NCI-H2107 treated with DMSO at 0.1 percent for 48 hours (cell line): ENCODE results near the gene CCDC12.

Experiments used
- DNase-seq: peaks from one replicate; lab custom pipeline; 2025; ENCODE audit not compliant: unreplicated experiment; lab: John Stamatoyannopoulos, UW

The CCDC12 gene

DNA sequence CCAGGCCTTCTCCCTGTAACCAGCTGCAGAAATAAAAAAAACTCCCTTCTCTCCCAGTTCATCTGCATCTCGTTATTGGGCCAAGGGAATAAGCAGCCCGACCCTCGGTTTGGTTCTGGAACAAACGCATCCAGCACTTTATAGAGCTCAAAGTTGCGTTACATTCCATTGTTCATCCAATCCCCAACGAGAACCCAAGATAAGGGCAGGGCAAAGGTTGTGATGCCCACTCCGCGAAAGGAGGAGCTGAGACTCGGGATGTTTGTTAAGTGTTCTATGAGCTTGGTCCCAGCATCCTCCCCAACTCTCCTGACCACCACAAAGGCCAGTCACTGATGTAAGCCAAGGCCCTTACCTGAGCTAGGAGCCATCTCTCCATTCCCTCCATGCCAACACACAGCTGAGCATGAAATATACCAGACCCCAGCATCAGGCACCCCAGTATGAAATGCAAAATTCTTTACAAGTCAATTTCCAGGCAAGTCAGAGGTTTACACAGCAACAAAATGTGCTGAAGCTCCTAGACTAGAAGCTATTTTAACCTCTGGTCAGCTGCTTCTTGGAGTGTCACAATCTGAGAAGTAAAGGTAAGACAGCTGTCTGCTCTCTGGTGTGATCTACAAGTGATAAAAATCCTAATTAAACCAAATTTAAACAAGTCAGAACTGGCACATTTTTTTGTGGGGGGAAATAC, 17.9 kb downstream of the CCDC12 start:
- no peak for DNase-seq

DNA sequence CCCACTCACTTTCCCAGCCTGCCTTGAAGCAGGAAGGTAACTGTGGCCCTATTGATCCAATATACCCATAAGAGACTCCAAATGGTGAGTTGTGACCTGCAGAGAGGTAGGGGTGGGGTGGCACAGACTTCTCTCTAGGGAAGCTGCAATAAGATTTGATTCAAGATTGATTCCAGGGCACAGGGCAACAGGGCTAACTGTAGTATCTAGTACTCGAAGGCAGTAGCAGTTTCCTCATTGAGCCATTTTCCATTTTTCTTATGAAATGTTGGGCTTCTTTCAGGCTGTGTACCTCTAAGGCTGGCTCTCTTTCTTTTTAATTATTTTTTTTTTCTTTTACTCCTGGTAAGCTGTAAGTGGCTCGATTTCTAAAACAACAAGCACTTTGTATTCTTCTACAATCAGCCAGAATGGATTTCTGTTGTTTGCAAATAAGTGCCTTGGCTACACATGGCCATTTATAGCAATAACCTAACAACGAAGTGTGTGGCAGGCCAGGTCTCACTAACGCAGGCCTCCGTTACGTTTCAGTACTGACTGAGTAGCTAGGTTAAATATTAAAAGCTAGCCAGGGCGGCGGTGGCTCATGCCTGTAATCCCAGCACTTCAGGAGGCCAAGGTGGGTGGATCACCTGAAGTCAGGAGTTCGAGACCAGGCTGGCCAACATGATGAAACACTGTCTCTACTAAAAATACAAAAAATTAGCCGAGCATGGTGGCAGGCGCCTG, 19.3 kb downstream of the CCDC12 start:
- no peak for DNase-seq

DNA sequence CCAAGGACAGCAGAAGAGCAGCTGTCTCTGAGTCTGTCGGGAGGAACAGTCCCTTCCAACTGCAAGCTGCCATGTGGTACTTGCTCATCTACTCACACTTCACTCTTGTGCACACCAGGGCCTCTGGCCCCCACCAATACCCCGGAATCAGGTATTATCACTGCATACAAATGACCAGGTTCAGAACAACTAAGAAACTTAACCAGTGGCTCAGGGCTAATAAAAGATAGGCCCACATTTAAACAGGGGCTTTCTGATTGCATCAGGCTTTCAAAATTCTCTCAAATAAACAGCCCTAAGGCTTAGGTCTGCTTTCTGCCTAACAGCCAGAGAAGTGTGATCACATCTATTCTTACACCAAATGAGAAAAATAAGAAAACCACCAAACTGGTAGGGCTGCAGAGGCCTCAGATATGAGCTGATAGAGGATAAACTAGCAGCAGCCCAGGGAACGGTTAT, 20.7 kb downstream of the CCDC12 start:
- DNase-seq = no peak

DNA sequence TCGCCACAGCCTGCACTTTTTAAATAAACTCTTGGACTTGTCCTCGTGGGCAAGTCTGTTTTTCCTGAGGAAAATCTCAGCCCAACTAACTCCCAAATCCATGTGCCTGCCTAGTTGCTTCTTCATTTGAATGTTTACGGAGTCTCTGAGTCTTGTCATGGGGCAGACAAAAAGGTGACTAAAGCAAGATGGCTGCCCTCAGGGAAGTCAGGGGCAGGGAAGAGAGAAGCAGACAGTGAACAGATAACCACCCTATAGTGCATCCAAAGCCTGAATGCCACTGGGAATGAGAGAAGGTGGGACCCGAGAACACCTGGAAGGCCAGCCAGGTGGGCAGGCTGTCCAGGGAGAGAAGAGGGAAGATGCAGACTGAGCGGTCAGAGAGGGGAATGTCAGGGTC, 21.4 kb downstream of the CCDC12 start:
- no peak for DNase-seq

DNA sequence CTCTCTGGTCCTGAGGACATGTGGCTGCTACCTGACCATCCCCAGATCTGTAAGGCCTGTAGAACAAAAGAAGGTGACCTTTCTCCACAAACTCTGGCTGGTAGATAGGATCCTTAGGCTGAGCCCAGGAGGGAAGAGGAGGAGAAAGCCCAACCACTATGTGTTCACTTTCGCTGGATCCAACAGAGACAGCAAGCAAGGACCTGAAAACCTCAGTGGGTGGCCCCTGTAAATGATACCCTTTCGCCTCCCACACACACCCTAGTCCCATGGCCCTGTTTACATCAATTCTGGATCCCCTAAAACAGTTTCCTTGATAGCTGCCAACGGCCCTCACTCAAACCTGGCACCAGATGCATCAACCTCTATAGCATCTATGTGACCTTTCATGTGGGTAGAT, 22.4 kb downstream of the CCDC12 start:
- no peak for DNase-seq

DNA sequence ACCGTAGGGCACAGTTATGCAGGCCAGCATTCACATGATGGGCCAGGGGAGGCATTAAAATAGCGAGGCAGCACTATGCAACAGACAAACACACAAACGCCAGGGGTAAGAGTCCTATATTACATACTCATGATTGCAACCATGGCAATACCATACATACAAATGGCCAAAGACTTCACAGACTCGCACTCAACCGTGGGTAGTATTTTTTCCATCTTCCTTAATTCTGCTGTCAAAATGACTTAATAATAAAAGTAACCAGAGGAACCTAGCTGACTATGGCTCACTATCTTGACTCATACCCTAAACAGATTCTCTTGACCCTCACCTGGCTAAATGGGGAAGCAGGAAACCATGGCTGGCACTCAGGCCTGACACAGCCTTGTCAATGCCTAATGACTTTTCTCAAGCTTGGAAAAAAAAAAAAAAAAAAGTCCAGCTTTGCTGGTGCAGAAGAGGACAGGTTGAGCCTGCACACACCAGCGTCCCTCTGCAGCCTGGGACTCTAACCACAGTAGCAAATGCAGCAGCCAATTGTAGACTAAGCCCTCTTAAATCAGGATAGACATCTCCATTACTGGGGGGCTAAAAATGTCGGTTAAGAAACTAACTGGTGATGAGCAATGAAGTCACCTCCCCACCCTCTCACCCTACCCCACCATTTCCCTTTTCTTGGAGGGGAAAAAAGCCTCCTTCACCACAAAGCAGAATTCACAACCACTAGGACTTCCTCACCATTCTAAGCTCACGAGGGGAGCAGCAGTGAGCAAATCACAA, 23.1 kb downstream of the CCDC12 start:
- no peak for DNase-seq

DNA sequence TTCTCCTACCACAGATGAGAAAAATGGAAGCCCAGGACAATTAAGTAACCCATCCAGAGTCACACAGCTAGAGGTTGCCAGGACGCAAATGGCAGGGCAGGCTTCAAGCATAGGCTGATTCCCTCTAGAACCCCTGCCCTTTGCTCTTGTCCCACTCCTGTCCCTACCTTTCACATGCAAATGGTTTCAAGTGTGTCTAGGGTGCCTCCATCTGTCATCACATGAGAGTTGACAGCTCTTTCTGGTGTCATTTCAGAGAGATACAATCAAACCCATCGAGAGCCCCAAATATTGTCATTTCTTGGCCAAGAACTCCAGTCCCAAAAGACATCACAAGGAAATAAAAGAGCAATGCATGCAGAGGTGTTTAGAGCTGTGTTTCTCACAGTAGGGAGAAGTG, 23.7 kb downstream of the CCDC12 start:
- no peak for DNase-seq

DNA sequence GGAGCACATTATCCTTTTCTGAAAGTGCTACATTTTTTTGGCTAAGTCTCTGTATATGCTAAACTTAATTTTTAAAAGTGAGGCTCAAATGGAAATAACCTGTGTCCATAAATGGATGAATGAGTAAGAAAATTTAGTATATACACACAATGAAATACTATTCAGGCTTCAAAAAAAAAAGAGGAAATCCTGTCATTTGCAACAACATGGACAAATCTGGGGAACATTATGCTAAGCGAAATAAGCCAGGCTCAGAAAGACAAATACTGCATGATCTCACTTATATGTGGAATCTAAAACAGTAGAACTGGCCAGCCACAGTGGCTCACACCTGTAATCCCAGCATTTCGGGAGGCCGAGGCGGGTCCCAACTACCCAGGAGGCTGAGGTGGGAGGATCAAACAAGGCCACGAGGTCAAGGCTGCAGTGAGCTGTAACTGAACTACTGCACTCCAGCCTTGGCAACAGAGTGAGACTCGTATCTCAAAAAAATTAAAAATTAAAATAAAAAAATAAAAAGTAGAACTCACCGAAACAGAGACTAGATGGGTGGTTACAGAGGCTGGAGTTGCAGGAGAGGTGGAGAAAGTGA, 25.8 kb downstream of the CCDC12 start:
- no peak for DNase-seq

DNA sequence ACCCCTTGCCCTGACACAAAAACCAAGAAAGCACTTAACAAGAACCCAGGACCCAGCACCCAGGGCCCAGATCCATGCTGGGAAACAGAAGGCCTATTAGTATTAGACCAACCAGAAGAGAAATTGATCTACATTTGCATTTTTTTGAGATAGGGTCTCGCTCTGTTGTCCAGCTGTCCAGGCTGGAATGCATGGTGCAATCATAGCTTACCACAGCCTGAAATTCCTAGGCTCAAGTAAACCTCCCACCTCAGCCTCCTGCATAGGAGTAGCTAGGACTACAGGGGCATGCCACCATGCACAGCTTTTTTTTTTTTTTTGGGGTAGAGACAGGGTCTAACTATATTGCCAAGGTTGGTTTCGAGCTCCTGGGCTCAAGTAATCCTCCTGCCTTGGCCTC, 26.4 kb downstream of the CCDC12 start:
- DNase-seq = no peak

DNA sequence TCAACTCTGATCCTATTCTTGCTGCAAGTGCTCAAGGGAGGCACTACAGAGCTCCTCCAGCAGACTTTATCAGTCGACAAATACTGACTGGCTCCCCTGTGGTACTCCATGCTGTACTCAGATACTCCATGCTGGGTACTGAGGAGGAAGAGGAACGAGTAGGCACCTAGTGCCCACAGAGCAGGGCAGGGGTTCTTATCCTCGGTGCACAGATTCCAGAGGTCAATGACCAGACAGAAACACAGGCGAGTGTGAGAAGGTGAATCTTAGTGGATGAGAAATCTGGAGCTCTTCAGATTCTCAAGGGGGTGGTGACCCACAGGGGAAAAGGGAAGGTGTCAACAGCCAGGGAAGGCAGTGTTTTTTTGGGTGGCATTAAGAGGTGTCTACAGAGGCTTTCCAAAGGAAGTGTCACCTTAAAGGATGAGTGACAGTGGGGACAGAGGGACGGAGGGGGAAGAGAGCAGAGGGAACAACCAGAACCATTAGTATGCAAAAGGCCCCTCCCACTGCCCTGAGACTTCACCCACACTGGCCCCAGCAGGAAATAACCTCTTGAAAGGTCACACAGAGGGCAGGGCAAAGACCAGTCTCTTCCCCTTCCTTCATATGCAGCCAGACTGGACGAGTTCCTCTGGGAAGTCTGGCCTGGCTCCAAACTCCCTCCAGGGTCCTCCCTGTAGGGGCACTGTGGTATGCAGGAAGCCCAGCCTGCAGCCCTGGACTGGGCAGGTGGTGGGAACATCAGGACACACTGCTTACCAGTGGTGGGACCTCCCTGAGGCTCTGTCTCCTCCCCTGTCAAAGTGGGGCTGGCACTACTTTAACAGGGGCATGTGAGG, 27.5 kb downstream of the CCDC12 start:
- no peak for DNase-seq

DNA sequence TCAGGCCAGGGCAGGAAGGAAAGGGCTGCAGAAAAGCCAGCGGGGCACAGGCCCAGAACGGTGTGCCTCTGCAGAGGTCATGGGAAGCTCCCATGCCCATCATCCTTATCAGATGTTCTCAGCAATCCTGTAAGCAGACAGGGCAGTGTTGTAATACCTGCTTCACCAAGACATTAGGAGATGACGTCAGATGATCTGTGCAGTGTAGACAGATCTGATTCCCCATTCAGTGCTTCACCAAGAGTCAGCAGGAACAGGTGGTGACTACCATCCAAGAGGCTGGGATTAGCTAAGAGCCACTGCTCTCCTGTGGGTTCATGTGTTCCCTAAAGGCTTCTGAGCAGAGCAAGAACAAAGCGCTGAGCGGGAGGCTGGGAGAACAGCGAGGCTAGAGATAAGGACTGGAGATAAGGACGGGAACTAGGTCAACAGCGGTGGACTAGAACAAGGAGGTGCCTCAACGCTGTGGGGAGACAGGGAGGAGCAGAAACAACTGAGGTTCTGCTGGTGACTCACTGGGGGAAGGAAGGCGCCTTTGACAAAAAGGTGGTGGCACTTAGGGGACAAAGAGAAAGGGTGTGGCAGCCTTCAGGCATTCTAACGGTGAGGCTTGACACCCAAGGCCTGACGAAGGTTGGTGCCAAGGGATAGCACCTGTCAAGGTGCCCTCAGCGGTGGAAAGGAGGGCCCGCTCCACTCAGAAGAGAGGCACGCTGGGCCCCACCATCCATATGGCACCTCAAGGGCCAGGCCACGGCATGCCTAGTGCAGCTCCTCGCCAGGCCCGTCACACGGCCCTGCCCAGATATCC, 28.4 kb downstream of the CCDC12 start:
- DNase-seq = no peak

DNA sequence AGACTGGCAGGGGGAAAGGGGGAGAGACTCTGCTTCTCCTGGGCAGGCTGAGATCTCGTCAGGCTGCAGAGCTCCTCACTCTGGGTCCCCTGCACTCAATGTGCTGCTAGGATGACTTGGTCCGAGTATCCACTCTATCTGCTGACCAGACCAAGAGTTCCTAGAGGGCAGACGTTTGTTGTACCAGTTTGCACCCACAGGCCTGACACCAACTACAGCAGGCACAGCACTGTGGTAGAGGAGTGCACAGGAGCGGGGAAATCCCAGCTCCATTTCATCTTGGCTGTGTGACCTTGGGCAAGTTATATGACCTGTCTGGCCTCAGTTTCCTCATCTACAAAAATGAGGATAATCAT, 29.0 kb downstream of the CCDC12 start:
- DNase-seq = no peak

DNA sequence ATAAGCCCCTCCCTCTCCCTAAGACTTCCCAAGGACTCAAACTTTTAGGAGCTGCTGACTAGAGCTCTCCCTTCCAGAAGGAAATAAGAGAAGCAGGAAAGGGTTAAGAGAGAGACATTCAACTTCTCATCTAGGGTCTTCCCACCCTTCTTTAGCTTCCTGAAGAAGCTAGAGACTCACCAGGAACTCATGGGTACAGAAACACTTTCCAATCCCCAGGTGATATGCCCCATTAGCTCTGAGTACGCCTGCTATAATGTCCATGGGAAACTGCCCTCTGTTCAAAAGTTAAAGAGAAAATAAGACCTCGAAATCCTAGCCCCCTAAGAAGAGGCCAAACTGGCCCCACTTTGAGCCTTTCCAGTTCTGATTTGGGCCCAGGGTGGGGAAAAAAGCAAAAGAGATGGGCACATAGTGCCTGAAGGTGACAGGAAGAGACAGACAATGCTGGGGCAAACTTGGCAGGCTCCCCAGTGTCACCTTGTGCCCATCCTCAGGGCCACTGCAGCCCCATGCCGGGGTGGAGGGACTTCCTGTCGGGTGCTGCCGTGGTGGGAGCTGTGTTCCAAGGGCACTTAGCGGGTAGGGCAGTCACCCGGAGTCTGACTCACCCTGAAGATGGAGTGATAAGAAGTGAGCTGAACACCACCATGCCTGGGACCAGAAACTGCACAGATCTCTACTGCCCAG, 29.5 kb downstream of the CCDC12 start:
- no peak for DNase-seq

DNA sequence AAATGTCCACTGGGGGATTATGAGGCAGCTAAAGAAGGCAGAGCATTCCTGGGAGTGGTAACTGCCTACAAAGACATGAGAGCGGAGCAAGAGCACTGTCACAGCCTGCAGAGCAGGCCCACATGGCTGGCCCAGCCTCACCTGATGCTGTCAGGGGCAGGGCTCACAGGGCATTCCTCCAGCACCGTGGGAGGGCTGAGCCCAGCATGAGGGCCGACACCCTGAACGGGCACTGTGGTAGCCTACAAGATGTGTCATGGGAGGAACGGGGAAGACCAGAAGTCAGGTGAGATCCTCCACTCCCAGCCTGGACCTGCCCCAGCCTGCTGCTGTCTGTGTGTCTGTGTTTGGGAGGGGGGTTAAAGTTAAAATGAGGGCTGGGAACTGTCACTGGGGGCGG, 30.1 kb downstream of the CCDC12 start:
- DNase-seq = no peak

DNA sequence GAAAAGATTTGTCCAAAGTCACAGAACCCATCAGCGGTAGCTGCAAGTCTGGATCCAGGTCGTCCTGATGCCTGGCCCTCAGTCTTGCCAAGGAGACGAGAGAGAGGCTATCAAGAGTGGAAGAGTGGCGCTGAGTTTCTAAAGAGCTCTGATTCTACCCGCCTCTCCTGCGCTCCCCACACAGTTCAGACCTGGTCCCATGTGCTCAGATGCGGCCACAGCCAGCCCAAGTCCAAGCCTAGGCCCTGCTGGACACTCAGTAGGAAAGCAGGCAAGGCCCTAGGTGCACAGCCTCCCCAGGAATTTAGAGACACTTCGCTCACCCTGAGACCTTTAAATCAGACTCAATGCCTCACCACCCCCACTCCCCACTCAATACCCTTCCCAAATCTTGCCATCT, 32.4 kb downstream of the CCDC12 start:
- DNase-seq = no peak

DNA sequence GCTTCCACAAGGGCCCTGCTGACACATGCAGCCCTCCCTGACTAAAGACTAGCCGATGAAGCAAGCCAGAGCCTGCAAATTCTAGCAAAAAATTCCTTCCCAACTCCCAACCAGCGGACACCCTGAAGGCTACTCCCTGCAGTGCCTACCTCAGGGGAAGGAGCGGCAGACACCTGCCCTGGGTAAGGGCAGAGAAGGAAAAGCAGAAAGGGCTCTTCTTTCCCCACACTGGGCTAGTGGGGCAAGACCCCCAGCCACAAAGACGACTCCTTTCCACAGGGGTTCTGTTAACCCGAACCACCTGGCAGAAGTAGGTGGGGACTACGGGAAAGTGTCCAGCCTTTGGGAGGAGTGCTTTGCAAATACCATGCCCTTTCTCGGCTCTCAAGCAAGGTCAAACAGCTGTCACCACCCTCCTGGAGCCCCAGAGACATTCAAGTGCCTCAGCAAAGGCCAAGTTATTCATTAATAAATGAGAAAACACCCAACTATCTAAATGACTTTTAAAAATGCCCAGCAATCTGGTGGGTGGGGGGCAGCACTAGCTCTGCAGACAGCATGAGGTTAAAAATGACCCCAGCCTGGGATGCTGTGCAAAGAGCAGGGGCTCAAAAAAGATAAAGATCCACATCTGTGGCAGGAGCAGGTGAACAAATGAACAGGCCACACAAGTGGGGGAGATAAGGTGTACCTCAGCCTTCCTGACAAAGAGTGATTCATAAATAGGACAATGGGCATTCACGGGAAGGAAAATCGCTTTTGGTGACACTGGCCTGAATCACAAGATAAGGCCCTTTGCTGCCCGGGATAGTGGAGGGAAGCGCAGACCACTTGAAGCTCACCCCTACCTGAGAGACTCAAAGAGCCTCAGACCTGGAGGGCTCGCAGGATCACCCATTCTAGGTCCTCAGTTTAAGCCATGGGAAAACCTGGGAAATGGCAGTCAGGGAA, 33.0 kb downstream of the CCDC12 start:
- no peak for DNase-seq

DNA sequence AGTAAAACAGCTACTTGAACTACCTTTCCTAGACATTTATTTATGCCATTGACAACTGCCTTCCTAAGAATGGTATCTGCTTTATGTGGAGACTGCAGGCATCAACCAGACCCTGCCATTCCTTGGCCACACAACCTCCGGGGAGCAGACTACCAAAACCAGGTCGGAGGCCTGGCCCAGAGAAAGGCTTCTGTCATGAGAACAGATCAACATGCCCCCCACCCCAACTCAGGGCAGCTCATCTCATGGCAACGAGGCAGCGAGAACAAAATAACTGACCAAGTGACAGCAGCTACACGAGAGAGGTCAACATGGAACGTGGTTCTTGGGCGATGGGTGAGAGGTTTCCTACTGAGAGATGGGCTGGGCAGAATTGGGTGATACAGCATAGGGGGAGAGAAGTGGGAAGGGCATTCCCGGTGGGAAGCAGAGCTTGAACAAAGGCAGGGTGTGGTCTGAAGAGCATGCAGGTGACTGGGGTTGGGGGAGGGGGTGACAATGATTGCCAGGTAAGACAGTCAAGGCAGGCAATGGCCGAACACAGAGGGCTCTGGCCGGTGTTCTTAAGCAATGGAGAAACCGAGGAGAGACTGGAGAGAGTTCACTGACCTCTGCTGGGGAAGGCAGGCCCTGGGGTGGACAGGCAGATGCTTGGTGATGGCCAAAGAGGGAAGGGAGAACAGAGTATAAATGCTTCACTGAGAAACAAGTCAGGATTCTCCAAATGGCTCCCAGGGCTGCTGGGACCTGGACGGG, 33.9 kb downstream of the CCDC12 start:
- no peak for DNase-seq

DNA sequence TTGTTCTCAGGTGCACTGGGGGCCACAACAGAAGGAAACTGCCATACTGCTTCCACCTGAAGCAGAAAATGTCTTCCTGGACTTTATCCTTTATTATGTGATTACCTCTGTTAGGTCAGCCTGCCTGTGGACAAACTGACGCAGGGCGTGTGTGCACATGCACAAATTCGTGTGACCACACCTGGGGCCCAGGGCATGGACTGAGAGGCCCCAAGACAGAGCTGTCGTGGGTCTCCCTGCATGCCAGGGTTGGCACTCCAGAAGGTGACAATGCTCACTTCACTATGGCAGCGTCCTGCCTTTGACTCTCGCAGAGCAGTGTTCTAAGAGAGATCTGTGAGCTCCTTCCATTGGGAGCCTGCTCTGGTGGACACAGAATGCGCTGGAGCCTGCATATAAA, 34.5 kb downstream of the CCDC12 start:
- DNase-seq = no peak
